RWPE1 (cell line): ENCODE results near the gene TMEM165.
A peak's percentile ranks its signal among the peaks of the same experiment; 100 is the strongest.
"Not testable (repeated sequence)": the region's sequence is repeated elsewhere in the genome, so short reads cannot be mapped to it uniquely, and the experiment has no call there.

ENCODE experiments used
- CTCF ChIA-PET: fragments of 350-600 bp; sonication (Branson Sonifier 250); formaldehyde crosslinking; extraction: SDS; loops from one replicate; lab custom pipeline; 2021; lab: Yijun Ruan, JAX
- POLR2A ChIA-PET: fragments of 400-600 bp; formaldehyde crosslinking; extraction: SDS; loops from one replicate; lab custom pipeline; 2020; ENCODE audit warnings: antibody characterized with exemption; ENCODE audit not compliant: low non-redundant PET; lab: Yijun Ruan, JAX
- DNase-seq: peaks from one replicate; pipeline ENCODE4 v3.0.0; 2012; ENCODE audit warnings: low spot score
- H3K27ac ChIP-seq: fragments of 450-650 bp; 2 replicates; pipeline ENCODE4 v1.5.1; 2017
- CTCF ChIP-seq: fragments of 450-650 bp; conservative IDR thresholded peaks from 2 replicates; pipeline ENCODE4 v1.5.1; 2017; ENCODE audit warnings: low read depth, mild to moderate bottlenecking

Gene TMEM165

DNA sequence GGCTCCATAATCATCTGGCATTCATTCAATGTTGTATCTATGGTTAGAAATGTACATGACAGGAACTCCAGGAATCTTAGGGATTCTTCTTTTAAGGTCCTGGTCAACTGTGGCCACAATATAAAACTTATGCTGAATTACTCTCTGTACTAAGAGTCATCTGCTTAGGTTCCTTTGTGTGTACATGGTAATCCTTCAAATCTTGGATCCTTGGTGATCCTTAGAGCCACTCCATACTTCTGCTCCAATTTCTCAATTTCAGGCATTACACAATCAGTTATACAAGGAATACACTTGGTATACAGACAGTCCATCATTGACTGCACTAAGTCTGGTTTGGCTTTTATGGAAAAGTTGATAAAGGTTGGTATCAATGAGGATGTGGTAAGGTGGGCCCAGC is 43.9 kb upstream of the TMEM165 start:
- DNase-seq, result no peak
- ChIA-PET POLR2A (no interaction called here), CTCF (interaction anchor here (0.6 kb wide), 2 partner anchors 76 to 687 kb away, joined by 4 to 5 read pairs; no protein-coding TSS in a partner anchor)
- H3K27ac ChIP-seq, result no peak overlapping the region
- no peak for TF ChIP-seq CTCF

GRCh38 chr4:55352726-55353125 is 43.0 kb upstream of the TMEM165 start:
- ChIA-PET POLR2A (no interaction called here), CTCF (interaction anchor here (0.5 to 0.6 kb wide), 2 partner anchors 172 to 1014 kb away, joined by 3 read pairs; no protein-coding TSS in a partner anchor)
- no peak overlapping the region for H3K27ac ChIP-seq
- no peak for DNase-seq
- no peak for TF ChIP-seq CTCF

DNA sequence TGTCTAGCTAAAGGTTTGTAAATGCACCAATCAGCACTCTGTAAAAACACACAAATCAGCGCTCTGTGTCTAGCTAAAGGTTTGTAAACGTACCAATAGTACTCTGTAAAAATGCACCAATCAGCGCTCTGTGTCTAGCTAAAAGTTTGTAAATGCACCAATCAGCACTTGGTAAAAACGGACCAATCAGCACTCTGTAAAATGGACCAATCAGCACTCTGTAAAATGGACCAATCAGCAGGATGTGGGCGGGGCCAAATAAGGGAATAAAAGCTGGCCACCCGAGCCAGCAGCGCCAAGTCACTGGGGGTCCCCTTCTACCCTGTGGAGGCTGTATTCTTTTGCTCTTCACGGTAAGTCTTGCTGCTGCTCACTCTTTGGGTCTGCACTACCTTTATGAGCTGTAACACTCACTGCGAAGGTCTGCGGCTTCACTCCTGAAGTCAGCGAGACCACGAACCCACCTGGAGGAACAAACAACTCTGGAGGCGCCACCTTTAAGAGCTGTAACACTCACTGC is 42.5 kb upstream of the TMEM165 start:
- POLR2A ChIA-PET, H3K27ac ChIP-seq: not testable (repeated sequence)
- CTCF ChIA-PET, result interaction anchor here (0.6 kb wide), 1 partner anchor 49 kb away, joined by 4 read pairs; no protein-coding TSS in a partner anchor

GRCh38 chr4:55354648-55355047 is 41.1 kb upstream of the TMEM165 start:
- H3K27ac ChIP-seq, result no peak overlapping the region
- POLR2A ChIA-PET, result interaction anchor here (1.1 kb wide), 1 partner anchor 39 kb away, joined by 4 read pairs; no protein-coding TSS in a partner anchor
- CTCF ChIA-PET, result interaction anchor here (0.6 kb wide), 2 partner anchors 8 to 73 kb away, joined by 3 to 4 read pairs; no protein-coding TSS in a partner anchor
- TF ChIP-seq CTCF, result no peak
- no peak for DNase-seq

More for the DNA sequence above, 42.5 kb upstream of the TMEM165 start:
- DNase-seq, result not testable (repeated sequence)

DNA sequence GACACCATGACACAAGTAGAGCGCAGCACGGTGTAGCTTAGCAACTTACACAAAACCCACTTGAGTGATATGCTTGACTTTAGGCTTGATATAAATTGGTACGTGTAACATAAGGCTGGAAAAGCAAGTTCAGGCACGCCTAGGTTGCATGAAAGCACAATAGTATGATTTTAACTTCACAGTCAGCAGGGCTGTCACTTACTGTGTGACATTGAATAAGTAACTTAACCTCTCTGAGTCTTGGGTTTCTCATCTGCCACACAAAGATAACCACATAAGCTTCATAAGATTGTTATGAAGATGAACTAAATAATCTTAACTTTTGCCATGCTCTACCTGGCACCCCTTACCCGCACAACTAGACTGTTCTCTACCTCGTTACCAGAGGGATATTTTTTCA is 40.2 kb upstream of the TMEM165 start:
- TF ChIP-seq CTCF, result no peak
- POLR2A ChIA-PET, result no interaction called here
- no peak overlapping the region for H3K27ac ChIP-seq
- DNase-seq, result no peak
- CTCF ChIA-PET, result interaction anchor here (0.6 to 1.3 kb wide), 3 partner anchors 9 to 1780 kb away, joined by 3 to 4 read pairs (median 3); no protein-coding TSS in a partner anchor

- ChIA-PET POLR2A (no interaction called here), CTCF (no interaction called here)
- no peak for DNase-seq
- no peak overlapping the region for H3K27ac ChIP-seq
- TF ChIP-seq CTCF, result no peak
Measured at GRCh38 chr4:55356991-55357461, 38.7 kb upstream of the TMEM165 start.

GRCh38 chr4:55358246-55358645 is 37.5 kb upstream of the TMEM165 start:
- no peak for DNase-seq
- POLR2A ChIA-PET, result no interaction called here
- H3K27ac ChIP-seq, result peak overlapping the region; percentile 68
- CTCF ChIA-PET, result interaction anchor here (1.8 kb wide), 1 partner anchor 12 kb away, joined by 10 read pairs; the partner anchor contains the start of gene SRD5A3
- no peak for TF ChIP-seq CTCF
